Adrenal gland (tissue), 12 donors: Measurements from ENCODE around the gene SDC4. TPM values are rescaled to one million over a fixed set of nuclear protein-coding genes. Genes with fewer than 3 reads are reported as not detected.

Source experiments
- DNase-seq, 7 donors: peaks; one replicate each; pipeline ENCODE4 v3.0.0-alpha.2; 2019 to 2020
- H3K27ac ChIP-seq, 5 donors: fragments of 200-600 bp; sonication (generic) in 4 of 5; 1 replicate in 3 of 5; 2 replicates in 2 of 5; pipeline versions ENCODE4 v1.5.1 to v1.8.0; 2016 to 2020; ENCODE audit warnings: mild to moderate bottlenecking in 1 of 5
- H3K27me3 ChIP-seq: fragments of 200-600 bp; 2 replicates; pipeline ENCODE4 v1.8.0; 2021
- H3K36me3 ChIP-seq, 2 donors: fragments of 200-600 bp; replicated peaks in 1 of 2; 1 replicate in 1 of 2; 2 replicates in 1 of 2; pipeline versions ENCODE4 v1.5.1 to v1.8.0; 2018 to 2022
- H3K4me1 ChIP-seq, 2 donors: fragments of 200-600 bp; replicated peaks in 1 of 2; 1 replicate in 1 of 2; 2 replicates in 1 of 2; pipeline versions ENCODE4 v1.5.1 to v1.8.0; 2018 to 2021
- H3K4me3 ChIP-seq, 4 donors: fragments of 200-600 bp; sonication (generic) in 3 of 4; one replicate each; pipeline ENCODE4 v1.5.1; 2016 to 2018
- H3K9me3 ChIP-seq, 3 donors: fragments of 200-600 bp; sonication (generic) in 1 of 3; replicated peaks in 1 of 3; 1 replicate in 2 of 3; 2 replicates in 1 of 3; pipeline versions ENCODE4 v1.5.1 to v1.8.0; 2016 to 2021
- CTCF ChIP-seq, 6 experiments: fragments of 450-650 bp in 4 of 6; fragments of 200-600 bp in 2 of 6; sonication (generic) in 1 of 6; IDR thresholded peaks; 1 replicate in 5 of 6; 2 replicates in 1 of 6; pipeline versions ENCODE4 v1.5.1 to v1.8.0; 2016 to 2021; ENCODE audit warnings: antibody characterized with exemption in 6 of 6, mild to moderate bottlenecking in 2 of 6, moderate library complexity in 1 of 6
- POLR2A ChIP-seq, 2 donors: fragments of 450-650 bp; IDR thresholded peaks; one replicate each; pipeline ENCODE4 v1.6.1; 2017; ENCODE audit warnings: antibody characterized with exemption in 2 of 2, mild to moderate bottlenecking in 2 of 2, moderate library complexity in 1 of 2
- WGBS, 4 donors: extraction: QIAGEN DNeasy Blood & Tissue Kit in 2 of 4; methylation state at CpG; one replicate each; pipeline versions ENCODE4 v1.1.5 to v1.1.7; 2013 to 2017; 5-methylcytosine and 5-hydroxymethylcytosine counted together
- intact Hi-C, 2 donors: fragments of 100-400 bp; cut with DNase I; formaldehyde crosslinking; loops; one replicate each; pipeline versions ENCODE4 v1.14.1 to v1.15.0; 2022 to 2023
- polyA plus RNA-seq, 3 donors: library from polyadenylated mRNA; stranded (reverse); fragments of 200-250 nt in 2 of 3; fragments of 350-450 nt in 1 of 3; fragmentation: Illumina TruSeq in 1 of 3; extraction: RNeasy Lipid Tissue Mini Kit (QIAGEN cat#74804) in 1 of 3; gene quantifications; one replicate each; pipeline ENCODE4 v1.2.3, GENCODE V29; 2013 to 2014
- total RNA-seq, 9 donors: library from RNA; depleted of rRNA in 4 of 9; stranded (reverse); fragments of >200 nt in 4 of 9; fragments of 120-200 nt in 1 of 9; fragmentation: NEBNext Ultra II Directional in 1 of 9; extraction: Animal tissue kit (Norgen Biotek cat#: 25700) in 1 of 9; gene quantifications; one replicate each; pipeline versions ENCODE4 v1.1.0 to v1.2.4, GENCODE V29; 2013 to 2023
- donor health status: healthy with polysubstance abuse.
- donor health status: Bipolar disorder and iron deficiency.
- donor health status: DM: yes; HTN: yes; CAD: no.
- donor health status: DM: no; HTN: no; CAD: no.
- donor health status: DM: no; HTN: no; CAD: no.
- donor health status: DM: yes; HTN: yes; CAD: no.

The SDC4 gene
- total and polyA plus RNA-seq, 12 donors, result 48.7 to 128 (median 72.4) TPM

GRCh38 chr20:45340236-45340847 lies 7.9 kb downstream of the SDC4 start:
- Histone ChIP-seq H3K4me1 (peaks cover 94 to 97% of the 10 kb centered on the region in 2 donors), H3K4me3 (no peak overlapping the region)

GRCh38 chr20:45339799-45340198 lies 8.4 kb downstream of the SDC4 start:
- Histone ChIP-seq H3K27ac (peak overlapping the region; percentile 87 to 98 (median 94)), H3K4me1 (peaks cover 89 to 92% of the 10 kb centered on the region in 2 donors), H3K9me3 (no peaks in the 10 kb centered on the region), H3K4me3 (no peak overlapping the region), H3K27me3 (no peaks in the 10 kb centered on the region), H3K36me3 (peaks cover 0 to 9% of the 10 kb centered on the region in 2 donors)
- no peak for DNase-seq
- intact Hi-C loops, result no loop called here
- no peak for TF ChIP-seq POLR2A (IDR thresholded peaks at IDR 0.05)
- no peak for TF ChIP-seq CTCF (IDR thresholded peaks at IDR 0.05)
- 64 to 77% (median 74%) methylated on average over 2 of the region's 2 CpGs for WGBS, 4 donors

More at GRCh38 chr20:45340236-45340847, 7.9 kb downstream of the SDC4 start:
- 28 to 45% (median 42%) methylated on average over 5 of the region's 5 CpGs for whole genome bisulfite sequencing, 4 donors
- Histone ChIP-seq H3K9me3 (no peaks in the 10 kb centered on the region), H3K27ac (peak overlapping the region; percentile 87 to 98 (median 94)), H3K27me3 (no peaks in the 10 kb centered on the region), H3K36me3 (peaks cover 0 to 4% of the 10 kb centered on the region in 2 donors)
- intact Hi-C loops, result no loop called here
- peak in 6 of 7 donors; percentile 56 to 80 (median 67) for DNase-seq
- TF ChIP-seq CTCF (IDR thresholded peaks at IDR 0.05) (no peak), POLR2A (IDR thresholded peaks at IDR 0.05) (no peak)

- Histone ChIP-seq H3K36me3 (peaks cover 0 to 11% of the 10 kb centered on the region in 2 donors), H3K4me1 (peaks cover 83 to 85% of the 10 kb centered on the region in 2 donors), H3K4me3 (no peak overlapping the region), H3K9me3 (no peaks in the 10 kb centered on the region), H3K27me3 (no peaks in the 10 kb centered on the region), H3K27ac (peak overlapping the region; percentile 87 to 98 (median 94))
- TF ChIP-seq POLR2A (IDR thresholded peaks at IDR 0.05), result no peak
- TF ChIP-seq CTCF (IDR thresholded peaks at IDR 0.05), result no peak
- 76 to 88% (median 78%) methylated on average over 6 of the region's 6 CpGs for WGBS, 4 donors
- intact Hi-C loops, result no loop called here
- DNase-seq, result no peak
Measured at GRCh38 chr20:45339084-45339483, 9.1 kb downstream of the SDC4 start.

- Histone ChIP-seq H3K27me3 (no peaks in the 10 kb centered on the region), H3K4me3 (no peak overlapping the region), H3K36me3 (peaks cover 0 to 11% of the 10 kb centered on the region in 2 donors), H3K27ac (peak overlapping the region; percentile 86 to 98 (median 94)), H3K9me3 (no peaks in the 10 kb centered on the region), H3K4me1 (peaks cover 76 to 78% of the 10 kb centered on the region in 2 donors)
- intact Hi-C loops, result no loop called here
- 74 to 92% (median 80%) methylated on average over 8 to 11 of the region's 11 CpGs for WGBS, 4 donors
- TF ChIP-seq POLR2A (IDR thresholded peaks at IDR 0.05) (no peak), CTCF (IDR thresholded peaks at IDR 0.05) (no peak)
- no peak for DNase-seq
Measured at GRCh38 chr20:45338121-45339030, 9.8 kb downstream of the SDC4 start.
